IPS DF 6.9 (cell line): ENCODE results near the gene VWF.

Source experiments
- DNase-seq: peaks from one replicate; pipeline ENCODE4 v3.0.0-alpha.2; 2013; ENCODE audit warnings: low read depth, low spot score
- H3K27ac ChIP-seq: one replicate; pipeline ENCODE4 v1.5.1; 2013; ENCODE audit warnings: low read length, control low read depth
- H3K27me3 ChIP-seq: 2 replicates; pipeline ENCODE4 v1.6.1; 2013; ENCODE audit warnings: mild to moderate bottlenecking, low read length; ENCODE audit not compliant: control insufficient read depth, insufficient read depth
- H3K36me3 ChIP-seq: 2 replicates; pipeline ENCODE4 v1.6.1; 2013; ENCODE audit warnings: low read length; ENCODE audit not compliant: control insufficient read depth, insufficient read depth
- H3K4me1 ChIP-seq: 2 replicates; pipeline ENCODE4 v1.6.1; 2013; ENCODE audit warnings: low read length; ENCODE audit not compliant: control insufficient read depth, insufficient read depth
- H3K4me3 ChIP-seq: 2 replicates; pipeline ENCODE4 v1.5.1; 2013; ENCODE audit warnings: mild to moderate bottlenecking, low read length
- H3K9me3 ChIP-seq: 2 replicates; pipeline ENCODE4 v1.6.1; 2013; ENCODE audit warnings: low read length, inconsistent platforms; ENCODE audit not compliant: control insufficient read depth, insufficient read depth
- WGBS: extraction: QIAGEN DNeasy Blood & Tissue Kit; methylation state at CpG from one replicate; pipeline ENCODE4 v1.1.7; 2013; ENCODE audit warnings: mixed read lengths, missing lambda C conversion rate; ENCODE audit not compliant: insufficient read length, insufficient coverage; 5-methylcytosine and 5-hydroxymethylcytosine counted together

The VWF gene

GRCh38 chr12:5927732-5928516 is 196.5 kb downstream of the VWF start:
- H3K27me3 ChIP-seq = no peaks in the 10 kb centered on the region
- H3K9me3 ChIP-seq = no peaks in the 10 kb centered on the region
- H3K36me3 ChIP-seq = no peaks in the 10 kb centered on the region
- no peak overlapping the region for H3K4me3 ChIP-seq
- no peaks in the 10 kb centered on the region; the same call in 1 of the 2 replicates for H3K4me1 ChIP-seq
- no peak for DNase-seq
- H3K27ac ChIP-seq = no peak overlapping the region
- no CpG with 5 or more reads among the region's 4 CpGs for WGBS

DNA sequence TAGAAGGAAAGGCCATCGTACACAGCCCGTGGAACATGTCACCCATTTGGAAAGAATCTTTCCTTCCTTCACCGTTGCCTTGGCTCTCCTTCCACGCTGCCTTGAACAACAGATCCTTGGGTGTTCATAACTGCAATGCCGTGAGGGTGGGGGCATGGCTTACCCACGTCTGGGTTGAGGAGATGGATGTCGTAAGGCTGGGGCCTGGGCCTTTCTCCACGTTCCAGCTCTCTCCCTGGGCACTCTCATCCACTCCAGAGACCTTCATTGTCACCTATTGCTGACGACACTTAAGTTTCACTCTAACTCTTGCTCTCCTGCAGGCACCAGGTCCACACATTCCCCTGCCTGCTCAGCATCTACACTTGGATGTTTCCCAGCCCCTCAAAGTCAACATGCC is 198.8 kb downstream of the VWF start:
- no CpG with 5 or more reads among the region's 9 CpGs for WGBS
- H3K4me1 ChIP-seq = no peaks in the 10 kb centered on the region; the same call in none of the 2 replicates
- no peak overlapping the region for H3K4me3 ChIP-seq
- no peaks in the 10 kb centered on the region for H3K9me3 ChIP-seq
- H3K36me3 ChIP-seq = no peaks in the 10 kb centered on the region
- H3K27me3 ChIP-seq = no peaks in the 10 kb centered on the region
- no peak overlapping the region for H3K27ac ChIP-seq
- no peak for DNase-seq

DNA sequence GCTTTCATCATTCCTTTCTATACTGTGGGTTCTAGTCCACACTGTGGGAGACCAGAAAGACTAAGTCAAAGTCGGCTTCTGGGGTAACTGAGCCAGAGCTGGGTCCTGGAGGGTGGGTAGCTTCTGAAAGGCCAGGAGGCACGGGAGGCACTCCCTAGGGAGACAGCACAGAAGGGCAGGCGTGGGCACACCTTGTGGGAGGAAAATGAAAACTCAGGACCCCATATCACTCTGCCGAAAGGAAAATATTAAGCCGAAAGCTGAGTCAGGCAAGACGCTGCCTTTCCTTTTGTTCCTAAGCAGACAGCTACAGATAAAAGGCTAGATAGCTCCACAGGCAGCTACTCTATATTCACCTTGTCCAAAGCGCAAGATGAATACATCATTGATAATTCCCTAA is 200.1 kb downstream of the VWF start:
- Histone ChIP-seq H3K27ac (no peak overlapping the region), H3K4me3 (no peak overlapping the region), H3K27me3 (no peaks in the 10 kb centered on the region), H3K36me3 (no peaks in the 10 kb centered on the region), H3K4me1 (no peaks in the 10 kb centered on the region; the same call in none of the 2 replicates), H3K9me3 (no peaks in the 10 kb centered on the region)
- no CpG with 5 or more reads among the region's 7 CpGs for WGBS
- DNase-seq = no peak

GRCh38 chr12:5923751-5924150 is 200.7 kb downstream of the VWF start:
- no peak for DNase-seq
- H3K9me3 ChIP-seq = no peaks in the 10 kb centered on the region
- no peaks in the 10 kb centered on the region; the same call in none of the 2 replicates for H3K4me1 ChIP-seq
- WGBS = no CpG with 5 or more reads among the region's 5 CpGs
- no peak overlapping the region for H3K27ac ChIP-seq
- no peaks in the 10 kb centered on the region for H3K36me3 ChIP-seq
- H3K4me3 ChIP-seq = no peak overlapping the region
- H3K27me3 ChIP-seq = no peaks in the 10 kb centered on the region

- no peaks in the 10 kb centered on the region for H3K9me3 ChIP-seq
- H3K4me1 ChIP-seq = no peaks in the 10 kb centered on the region; the same call in none of the 2 replicates
- H3K4me3 ChIP-seq = no peak overlapping the region
- H3K27ac ChIP-seq = no peak overlapping the region
- DNase-seq = no peak
- no peaks in the 10 kb centered on the region for H3K36me3 ChIP-seq
- no peaks in the 10 kb centered on the region for H3K27me3 ChIP-seq
- WGBS = no CpG with 5 or more reads among the region's 14 CpGs
These were observed 201.3 kb downstream of the VWF start for GRCh38 chr12:5923043-5923605.

GRCh38 chr12:5921966-5922899 is 202.2 kb downstream of the VWF start:
- no CpG with 5 or more reads among the region's 15 CpGs for WGBS
- H3K4me1 ChIP-seq = no peaks in the 10 kb centered on the region; the same call in none of the 2 replicates
- H3K27me3 ChIP-seq = no peaks in the 10 kb centered on the region
- H3K9me3 ChIP-seq = no peaks in the 10 kb centered on the region
- no peak overlapping the region for H3K27ac ChIP-seq
- no peak overlapping the region for H3K4me3 ChIP-seq
- no peak for DNase-seq
- H3K36me3 ChIP-seq = no peaks in the 10 kb centered on the region

DNA sequence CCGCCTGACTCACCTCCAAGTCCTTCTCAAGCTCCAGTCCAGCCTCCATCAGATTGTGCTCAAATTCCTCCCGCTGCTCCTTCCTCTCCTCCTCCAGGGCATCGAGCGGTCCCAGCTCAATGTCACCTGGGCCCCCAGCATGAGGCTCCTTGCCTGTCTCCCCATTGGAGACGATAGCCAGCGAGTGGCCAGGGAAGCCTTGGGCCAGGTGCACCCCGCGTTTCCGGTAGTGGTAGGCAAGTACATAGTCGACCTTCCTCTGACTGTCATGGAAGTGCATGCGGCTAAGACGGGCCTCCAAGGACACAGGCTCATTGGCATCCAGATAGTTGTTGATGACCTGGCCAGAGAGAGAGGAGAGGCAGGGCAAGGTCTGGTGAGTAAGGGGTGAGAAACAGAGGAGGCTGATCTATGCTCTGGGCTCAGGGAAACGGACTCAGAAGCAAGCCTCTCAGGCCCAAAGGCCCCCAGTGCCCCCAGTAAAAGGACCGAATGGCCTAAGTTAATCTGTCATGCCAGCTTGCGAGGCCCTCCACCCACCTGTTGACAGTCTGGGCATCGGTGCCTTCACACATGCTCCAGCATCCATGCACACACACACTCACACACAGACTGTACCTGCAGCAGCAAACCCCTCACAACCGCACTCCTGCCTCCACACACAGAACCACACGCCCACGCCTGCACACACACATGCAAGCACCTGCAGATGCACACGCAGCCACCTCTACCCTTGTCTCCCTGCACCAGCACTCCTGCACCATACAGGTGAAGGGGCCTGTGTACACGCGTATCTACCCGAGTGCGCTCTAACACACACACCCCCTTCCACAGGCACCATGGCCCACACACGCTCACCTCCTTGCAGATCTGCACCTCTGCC is 203.2 kb downstream of the VWF start:
- no peak for DNase-seq
- Histone ChIP-seq H3K27ac (no peak overlapping the region), H3K36me3 (no peaks in the 10 kb centered on the region), H3K4me1 (no peaks in the 10 kb centered on the region; the same call in none of the 2 replicates), H3K9me3 (no peaks in the 10 kb centered on the region), H3K27me3 (no peaks in the 10 kb centered on the region), H3K4me3 (no peak overlapping the region)
- WGBS = no CpG with 5 or more reads among the region's 25 CpGs

DNA sequence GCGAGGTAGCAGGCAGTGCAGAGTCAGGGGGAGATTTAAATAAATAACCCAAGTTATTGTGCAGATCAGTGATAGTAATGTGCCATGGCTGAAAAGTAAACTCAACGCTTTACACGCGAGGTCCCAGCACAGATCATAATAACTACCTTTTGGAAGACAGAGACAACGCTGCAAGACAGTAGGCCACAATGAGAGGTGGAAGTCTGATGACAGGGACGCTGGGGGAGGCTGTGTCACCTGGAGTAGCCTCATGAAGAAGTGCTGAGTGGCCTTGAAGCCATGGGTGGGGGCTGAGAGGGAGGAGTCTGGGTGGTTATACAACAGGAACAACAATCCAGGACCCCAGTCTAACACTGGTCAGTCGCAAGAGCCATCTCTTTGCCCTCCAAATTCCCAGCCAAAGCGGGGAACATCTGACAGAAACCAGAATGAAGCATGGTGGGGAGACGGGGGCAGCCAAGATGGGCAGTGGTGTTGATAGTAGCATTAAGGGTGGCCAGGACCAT is 207.6 kb downstream of the VWF start:
- H3K27me3 ChIP-seq = no peaks in the 10 kb centered on the region
- no peak for DNase-seq
- no peak overlapping the region for H3K4me3 ChIP-seq
- WGBS = no CpG with 5 or more reads among the region's 9 CpGs
- H3K27ac ChIP-seq = no peak overlapping the region
- no peaks in the 10 kb centered on the region for H3K36me3 ChIP-seq
- H3K4me1 ChIP-seq = no peaks in the 10 kb centered on the region; the same call in 1 of the 2 replicates
- no peaks in the 10 kb centered on the region for H3K9me3 ChIP-seq

GRCh38 chr12:5915511-5915910 is 209.0 kb downstream of the VWF start:
- no CpG with 5 or more reads among the region's 4 CpGs for WGBS
- no peak overlapping the region for H3K4me3 ChIP-seq

More at GRCh38 chr12:5915511-5915910, 209.0 kb downstream of the VWF start:
- Histone ChIP-seq H3K36me3 (no peaks in the 10 kb centered on the region), H3K4me1 (no peaks in the 10 kb centered on the region), H3K27me3 (no peaks in the 10 kb centered on the region), H3K27ac (no peak overlapping the region), H3K9me3 (no peaks in the 10 kb centered on the region)
- DNase-seq = no peak
